HUES6 (cell line): ENCODE measurements around the gene MBD6.
"Not testable (repeated sequence)": the region's sequence is repeated elsewhere in the genome, so short reads cannot be mapped to it uniquely, and the experiment has no call there.

ENCODE experiments used
- H3K27ac ChIP-seq: 2 replicates; pipeline ENCODE4 v1.7.0; 2013; ENCODE audit warnings: low read depth, mild to moderate bottlenecking, low read length, inconsistent platforms
- H3K27me3 ChIP-seq: 2 replicates; pipeline ENCODE4 v1.6.1; 2013; ENCODE audit warnings: low read length; ENCODE audit not compliant: control insufficient read depth, insufficient read depth
- H3K36me3 ChIP-seq: 2 replicates; pipeline ENCODE4 v1.6.1; 2013; ENCODE audit warnings: low read length; ENCODE audit not compliant: control insufficient read depth, insufficient read depth
- H3K4me1 ChIP-seq: 2 replicates; pipeline ENCODE4 v1.6.1; 2013; ENCODE audit warnings: low read length; ENCODE audit not compliant: control insufficient read depth, insufficient read depth
- H3K4me3 ChIP-seq: 2 replicates; pipeline ENCODE4 v1.5.1; 2013; ENCODE audit warnings: low read depth, low read length
- H3K9ac ChIP-seq: one replicate; pipeline ENCODE4 v1.6.1; 2013; ENCODE audit warnings: mild to moderate bottlenecking, low read length
- H3K9me3 ChIP-seq: 2 replicates; pipeline ENCODE4 v1.6.1; 2013; ENCODE audit warnings: low read depth, low read length; ENCODE audit not compliant: control insufficient read depth, insufficient read depth

Gene MBD6

DNA sequence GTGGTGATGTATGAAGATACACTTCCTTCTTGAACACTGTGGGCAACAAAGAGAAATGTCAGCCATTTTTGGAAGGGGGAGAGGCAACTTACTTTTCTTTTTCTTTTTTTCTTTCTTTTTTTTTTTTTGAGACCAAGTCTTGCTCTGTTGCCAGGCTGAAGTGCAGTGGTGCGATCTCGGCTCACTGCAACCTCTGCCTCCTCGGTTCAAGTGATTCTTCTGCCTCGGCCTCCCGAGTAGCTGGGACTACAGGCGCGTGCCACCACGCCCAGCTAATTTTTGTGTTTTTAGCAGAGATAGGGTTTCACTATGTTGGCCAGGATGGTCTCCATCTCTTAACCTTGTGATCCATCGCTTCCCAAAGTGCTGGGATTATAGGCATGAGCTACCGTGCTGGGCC is 4.9 kb upstream of the MBD6 start:
- Histone ChIP-seq H3K4me1 (peaks cover 19% of the 10 kb centered on the region), H3K36me3 (peaks cover 68% of the 10 kb centered on the region)
- H3K9me3 ChIP-seq, H3K4me3 ChIP-seq, H3K27ac ChIP-seq, H3K27me3 ChIP-seq, H3K9ac ChIP-seq: not testable (repeated sequence)

DNA sequence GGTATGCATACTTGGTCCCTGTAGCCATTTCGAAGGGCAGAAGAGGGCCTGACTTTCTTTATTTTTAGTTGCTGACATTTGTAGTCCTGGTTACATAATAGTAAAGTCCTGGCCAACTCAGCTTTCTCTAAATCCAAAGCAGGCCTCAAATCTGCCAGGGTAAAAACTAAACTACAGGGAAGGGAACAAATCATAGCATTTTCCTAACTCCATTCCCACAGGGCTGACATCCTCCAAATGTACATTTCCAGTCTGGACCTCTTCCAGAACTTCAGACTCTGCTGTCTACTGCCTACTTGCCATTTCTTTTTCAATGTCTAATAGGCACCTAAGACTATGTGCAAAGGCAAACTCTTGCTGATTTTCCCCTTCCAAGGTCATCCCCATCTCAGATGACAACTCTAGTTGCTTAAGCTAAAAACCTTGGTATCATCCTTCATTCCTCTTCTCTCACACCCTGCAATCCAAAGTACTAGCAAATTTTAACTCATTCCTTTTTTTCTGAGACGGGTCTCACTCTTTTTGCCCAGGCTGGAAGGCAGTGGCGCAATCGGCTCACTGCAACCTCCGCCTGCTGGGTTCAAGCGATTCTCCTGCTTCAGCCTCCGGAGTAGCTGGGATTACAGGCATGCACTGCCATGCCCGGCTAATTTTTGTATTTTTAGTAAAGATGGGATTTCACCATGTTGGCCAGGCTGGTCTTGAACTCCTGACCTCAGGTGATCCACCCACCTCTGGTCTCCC is 4.3 kb upstream of the MBD6 start:
- H3K4me3 ChIP-seq, result peak overlapping the region; percentile 1; the same call in 1 of the 2 replicates
- H3K9me3 ChIP-seq, result no peaks in the 10 kb centered on the region
- H3K4me1 ChIP-seq, result peaks cover 20% of the 10 kb centered on the region
- H3K27ac ChIP-seq, result no peak overlapping the region
- no peaks in the 10 kb centered on the region for H3K27me3 ChIP-seq
- H3K9ac ChIP-seq, result no peak overlapping the region
- H3K36me3 ChIP-seq, result peaks cover 61% of the 10 kb centered on the region

- peak overlapping the region; percentile 99 for H3K9ac ChIP-seq
- peaks cover 57% of the 10 kb centered on the region for H3K36me3 ChIP-seq
- no peaks in the 10 kb centered on the region for H3K9me3 ChIP-seq
- peak overlapping the region; percentile 90 for H3K4me3 ChIP-seq
- H3K4me1 ChIP-seq, result peaks cover 28% of the 10 kb centered on the region
- H3K27ac ChIP-seq, result peak overlapping the region; percentile 84
- H3K27me3 ChIP-seq, result no peaks in the 10 kb centered on the region
Observed at GRCh38 chr12:57518920-57519795, 3.5 kb upstream of the MBD6 start.

- Histone ChIP-seq H3K27ac (peak overlapping the region; percentile 84), H3K4me1 (peaks cover 29% of the 10 kb centered on the region), H3K9me3 (no peaks in the 10 kb centered on the region), H3K36me3 (peaks cover 57% of the 10 kb centered on the region), H3K4me3 (peak overlapping the region; percentile 90), H3K27me3 (no peaks in the 10 kb centered on the region), H3K9ac (peak overlapping the region; percentile 99)
Observed at GRCh38 chr12:57519796-57520052, 2.9 kb upstream of the MBD6 start.

DNA sequence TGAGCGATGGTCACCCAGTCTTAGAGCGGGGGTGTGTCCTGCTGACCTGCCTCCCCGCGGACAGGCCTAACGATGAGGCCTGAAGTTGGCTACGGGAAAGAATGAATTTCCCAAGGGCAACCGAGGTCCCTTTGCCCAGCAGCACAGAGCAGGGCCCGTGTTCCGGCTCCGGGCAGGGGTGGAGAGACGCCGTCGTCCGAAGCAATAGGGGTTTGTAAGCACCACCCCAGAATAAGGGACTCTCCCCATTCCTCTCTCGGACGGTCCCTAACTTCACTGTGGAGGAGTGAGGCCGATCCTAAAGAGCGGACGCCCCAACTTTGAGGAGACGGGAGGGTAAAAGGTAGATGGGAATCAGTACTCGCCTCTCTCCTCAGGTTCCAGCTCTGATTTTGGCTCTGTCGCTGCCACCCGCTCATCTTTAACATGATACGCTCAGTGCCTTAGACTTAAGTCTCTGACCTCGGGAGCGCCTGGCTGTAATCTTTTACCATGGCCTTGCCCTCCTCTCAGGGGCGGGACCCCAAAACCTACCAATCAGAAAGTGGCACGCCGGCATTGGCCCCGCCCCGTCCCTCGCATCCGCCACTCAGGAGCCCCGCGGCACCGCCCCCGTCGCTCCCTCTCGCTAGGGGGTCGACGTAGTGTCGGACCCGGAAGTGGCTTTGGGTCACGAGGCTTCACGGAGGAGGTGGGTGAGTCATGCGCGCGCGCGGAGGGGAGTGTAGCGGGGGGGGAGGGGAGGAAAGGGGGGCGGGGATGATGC is 2.4 kb upstream of the MBD6 start, which contains the start of gene DDIT3:
TSS of gene DDIT3 (minus strand) at position 462 of the 766 bp plus-strand sequence. CDS start 3,108 bp downstream, outside the sequence.
- peaks cover 55% of the 10 kb centered on the region for H3K36me3 ChIP-seq
- H3K27me3 ChIP-seq, result no peaks in the 10 kb centered on the region
- H3K9ac ChIP-seq, result peak within 1 kb of the TSS; percentile 99
- H3K27ac ChIP-seq, result peak within 1 kb of the TSS; percentile 84
- no peaks in the 10 kb centered on the region for H3K9me3 ChIP-seq
- peaks cover 29% of the 10 kb centered on the region for H3K4me1 ChIP-seq
- peak within 1 kb of the TSS; percentile 92 for H3K4me3 ChIP-seq

DNA sequence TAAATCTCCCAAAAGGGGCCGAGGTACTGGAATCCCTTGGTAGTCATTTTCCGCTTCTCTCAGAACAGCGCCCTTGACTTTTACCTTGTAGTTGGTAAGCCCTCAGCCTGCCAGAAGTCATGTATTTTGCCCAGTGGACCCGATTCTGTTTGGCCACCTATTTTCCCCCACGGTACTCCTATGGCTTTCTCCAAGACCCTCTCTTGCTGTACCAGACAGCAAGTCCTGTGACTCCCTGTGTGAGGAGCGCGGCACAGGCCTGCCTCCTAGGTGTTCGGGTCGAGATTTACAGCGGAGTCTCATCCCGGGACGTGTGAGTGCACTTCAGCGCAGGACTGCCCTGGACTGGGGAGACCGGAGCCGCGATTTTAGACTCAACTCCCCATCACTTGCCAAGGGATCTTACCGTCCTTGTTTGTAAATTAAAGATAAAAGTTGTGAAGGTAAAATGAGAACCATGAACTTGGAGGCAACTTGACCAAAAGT is 1.1 kb upstream of the MBD6 start:
- Histone ChIP-seq H3K9me3 (no peaks in the 10 kb centered on the region), H3K27ac (no peak overlapping the region; the same call in 1 of the 2 replicates), H3K9ac (peak overlapping the region; percentile 88), H3K4me3 (peak overlapping the region; percentile 92), H3K36me3 (peaks cover 47% of the 10 kb centered on the region), H3K4me1 (peaks cover 29% of the 10 kb centered on the region), H3K27me3 (no peaks in the 10 kb centered on the region)

DNA sequence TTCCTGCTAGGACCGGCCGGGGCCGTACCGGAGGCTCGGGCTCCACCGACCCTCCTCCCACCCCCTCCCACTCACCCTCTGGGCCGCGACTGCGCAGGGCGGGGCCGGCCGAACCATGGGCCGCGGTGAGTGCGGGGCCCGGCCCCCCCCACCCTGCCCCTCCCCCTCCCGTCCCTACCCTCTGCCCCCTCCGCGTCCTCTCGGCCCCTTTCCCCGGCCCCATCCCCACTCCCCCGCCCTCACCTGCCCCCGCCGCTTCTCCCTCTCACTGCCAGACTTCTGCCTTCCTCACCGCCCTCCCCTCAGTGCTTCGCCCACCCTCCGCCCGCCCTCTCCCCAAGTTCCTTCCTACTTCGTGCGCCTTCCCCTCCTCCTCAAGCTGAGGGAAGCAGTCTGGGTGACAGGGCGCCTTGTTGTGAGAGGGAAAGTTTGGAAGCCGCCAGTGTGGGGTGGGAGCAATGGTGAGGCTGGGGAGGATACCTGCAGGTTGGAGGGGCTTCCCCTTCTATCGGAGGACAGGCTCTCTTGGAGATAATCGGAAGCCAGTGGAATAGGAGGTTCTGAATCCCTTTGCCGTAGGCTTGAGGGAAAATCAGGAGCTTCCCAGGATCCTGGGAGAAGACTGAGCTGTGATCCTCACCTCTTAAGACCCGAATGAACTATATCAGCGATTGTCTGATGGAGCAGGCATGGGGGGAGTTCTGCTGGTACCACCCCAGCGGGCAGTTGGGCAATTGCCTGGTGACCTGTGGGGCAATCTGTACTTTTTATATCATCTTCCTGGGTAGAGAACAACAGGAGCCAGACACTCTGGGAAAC is 472 bp downstream of the MBD6 start:
- Histone ChIP-seq H3K4me3 (peak overlapping the region; percentile 92), H3K4me1 (peaks cover 27% of the 10 kb centered on the region), H3K9ac (peak overlapping the region; percentile 70), H3K27ac (no peak overlapping the region), H3K36me3 (peaks cover 44% of the 10 kb centered on the region), H3K9me3 (no peaks in the 10 kb centered on the region), H3K27me3 (no peaks in the 10 kb centered on the region)

DNA sequence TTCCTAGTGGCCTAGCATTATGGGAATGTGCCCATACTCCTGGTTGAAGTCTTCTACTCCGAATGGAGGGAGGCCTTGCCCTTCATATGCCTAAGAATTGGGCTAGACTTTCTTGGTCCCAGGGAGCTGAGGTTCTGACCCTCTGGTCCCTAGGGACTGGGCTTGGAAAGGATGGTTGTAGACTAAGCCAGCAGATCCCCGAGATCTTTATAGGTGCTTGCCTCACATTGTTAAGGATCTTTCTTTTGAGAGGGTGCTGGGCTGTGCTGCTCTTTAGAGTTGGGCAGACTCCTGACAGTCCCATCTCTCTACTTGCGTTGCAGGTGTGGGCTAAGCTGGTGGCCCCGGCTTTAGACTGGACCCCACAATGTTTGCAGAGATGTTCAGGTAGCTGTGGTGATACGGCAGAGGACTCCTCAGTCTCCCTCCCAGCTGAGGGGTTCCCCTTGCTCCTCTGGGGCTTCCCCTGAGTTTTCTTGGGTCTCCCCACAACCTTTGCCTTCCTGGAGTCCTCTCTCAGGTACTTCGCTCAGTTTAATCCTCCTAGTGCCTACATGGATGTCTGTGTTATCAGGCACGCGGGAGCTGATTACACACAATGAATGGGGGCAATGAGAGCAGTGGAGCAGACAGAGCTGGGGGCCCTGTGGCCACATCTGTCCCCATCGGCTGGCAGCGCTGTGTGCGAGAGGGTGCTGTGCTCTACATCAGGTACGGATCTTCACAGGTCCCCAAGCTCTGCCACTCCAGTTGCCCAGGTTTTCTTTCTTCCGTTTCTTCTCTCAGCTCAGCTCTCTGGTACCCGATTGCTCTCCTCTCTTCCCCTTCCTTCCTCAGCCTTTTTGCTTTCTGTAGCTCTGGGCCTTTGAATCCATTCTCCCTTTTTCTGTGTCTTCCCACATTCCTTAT is 1.3 kb downstream of the MBD6 start:
- Histone ChIP-seq H3K27me3 (no peaks in the 10 kb centered on the region), H3K9me3 (no peaks in the 10 kb centered on the region), H3K27ac (no peak overlapping the region), H3K36me3 (peaks cover 45% of the 10 kb centered on the region), H3K4me3 (peak overlapping the region; percentile 92), H3K4me1 (peaks cover 19% of the 10 kb centered on the region), H3K9ac (peak overlapping the region; percentile 67)

DNA sequence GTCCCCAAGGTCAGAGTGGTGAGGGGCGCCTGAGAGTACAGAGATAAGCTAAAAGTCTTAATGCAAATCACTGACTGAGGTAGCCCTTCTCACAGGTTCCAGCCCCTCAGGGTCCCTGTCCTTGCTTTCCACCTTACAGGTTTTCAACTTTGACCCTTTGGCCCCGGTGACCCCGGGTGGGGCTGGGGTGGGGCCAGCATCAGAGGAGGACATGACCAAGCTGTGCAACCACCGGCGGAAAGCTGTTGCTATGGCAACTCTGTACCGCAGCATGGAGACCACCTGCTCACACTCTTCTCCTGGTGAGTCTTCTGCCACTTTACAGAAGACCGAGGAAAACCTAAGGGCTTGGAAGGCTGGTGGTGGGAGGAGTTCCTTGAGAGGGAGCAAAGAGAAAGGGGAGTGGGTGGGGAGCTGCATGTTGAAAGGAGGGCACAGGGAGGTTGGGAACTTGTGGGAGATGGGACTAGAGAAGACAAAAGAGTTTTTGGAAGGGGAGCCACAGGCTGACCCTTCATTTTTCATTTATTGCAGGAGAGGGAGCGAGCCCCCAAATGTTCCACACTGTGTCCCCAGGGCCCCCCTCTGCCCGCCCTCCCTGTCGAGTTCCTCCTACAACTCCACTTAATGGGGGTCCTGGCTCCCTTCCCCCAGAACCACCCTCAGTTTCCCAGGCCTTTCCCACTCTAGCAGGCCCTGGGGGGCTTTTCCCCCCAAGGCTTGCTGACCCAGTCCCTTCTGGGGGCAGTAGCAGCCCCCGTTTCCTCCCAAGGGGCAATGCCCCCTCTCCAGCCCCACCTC is 2.4 kb downstream of the MBD6 start:
- H3K36me3 ChIP-seq, result peaks cover 45% of the 10 kb centered on the region
- H3K9ac ChIP-seq, result no peak overlapping the region
- no peaks in the 10 kb centered on the region for H3K27me3 ChIP-seq
- no peaks in the 10 kb centered on the region for H3K9me3 ChIP-seq
- H3K4me3 ChIP-seq, result no peak overlapping the region
- H3K4me1 ChIP-seq, result peaks cover 16% of the 10 kb centered on the region
- H3K27ac ChIP-seq, result no peak overlapping the region
